Stimulated activated CD4-positive, alpha-beta T cell treated with anti-CD3 and anti-CD28 coated beads, TNF-alpha, amount 100 ng/mL, for 24 hours (primary cell): ENCODE measurements around the gene LRRC4C.

Experiments
- DNase-seq, 3 experiments: peaks; one replicate each; pipeline ENCODE4 v3.0.0-alpha.2; 2020; ENCODE audit warnings: low read depth in 3 of 3

Gene LRRC4C

GRCh38 chr11:41459465-41460401 lies at the start of gene LRRC4C:
LRRC4C (minus strand) TSS chr11:41459652.
- no peak for DNase-seq

GRCh38 chr11:41508121-41508520 lies 48.7 kb upstream of the LRRC4C start:
- DNase-seq: no peak

- no peak for DNase-seq
Observed at GRCh38 chr11:41499429-41499828, 40.0 kb upstream of the LRRC4C start.

- no peak for DNase-seq
Observed at GRCh38 chr11:41498726-41499125, 39.3 kb upstream of the LRRC4C start.

DNA sequence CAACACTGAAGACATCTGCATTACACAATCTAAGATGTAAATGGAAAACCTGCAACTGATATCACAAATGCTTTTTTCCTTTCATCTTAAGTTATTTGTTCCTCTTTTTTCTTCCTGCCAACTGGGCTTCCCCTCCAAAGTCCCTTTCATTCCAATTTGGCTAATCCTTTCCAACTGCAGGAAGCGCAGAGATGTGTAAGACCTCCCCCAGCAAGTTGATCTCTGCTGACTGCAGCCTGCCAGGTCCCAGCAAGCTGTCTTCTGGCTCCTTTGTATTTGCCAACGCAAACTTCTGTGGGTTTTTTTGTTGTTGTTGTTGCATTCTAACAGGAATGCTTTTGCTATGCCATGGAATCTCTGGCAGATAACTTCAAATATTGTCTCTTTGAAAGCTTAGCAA lies 38.5 kb upstream of the LRRC4C start:
- no peak for DNase-seq

- no peak for DNase-seq
Observed at GRCh38 chr11:41494716-41495115, 35.3 kb upstream of the LRRC4C start.

GRCh38 chr11:41486424-41486823 lies 27.0 kb upstream of the LRRC4C start:
- no peak for DNase-seq

- no peak for DNase-seq
Observed at GRCh38 chr11:41483956-41484355, 24.5 kb upstream of the LRRC4C start.

DNA sequence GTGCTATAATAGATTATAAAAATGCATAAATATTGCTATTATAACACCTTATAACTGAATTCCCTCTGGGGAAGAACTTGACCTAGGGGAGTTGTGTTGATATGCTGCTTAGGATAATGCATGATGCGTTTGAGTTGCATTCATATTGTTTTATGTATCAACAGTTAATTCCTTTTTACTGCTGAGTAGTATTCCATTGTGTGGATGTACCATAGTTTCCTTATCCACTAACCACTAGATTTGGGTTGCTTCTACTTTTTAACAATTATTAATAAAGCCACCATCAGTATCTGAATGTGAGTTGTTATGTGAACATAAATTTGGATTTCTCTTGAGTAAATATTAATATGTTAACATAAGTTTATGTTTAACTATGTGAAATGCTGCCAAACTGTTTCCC lies 19.7 kb upstream of the LRRC4C start:
- DNase-seq: no peak

- DNase-seq: no peak
Observed at GRCh38 chr11:41461057-41461681, 1.7 kb upstream of the LRRC4C start.

DNA sequence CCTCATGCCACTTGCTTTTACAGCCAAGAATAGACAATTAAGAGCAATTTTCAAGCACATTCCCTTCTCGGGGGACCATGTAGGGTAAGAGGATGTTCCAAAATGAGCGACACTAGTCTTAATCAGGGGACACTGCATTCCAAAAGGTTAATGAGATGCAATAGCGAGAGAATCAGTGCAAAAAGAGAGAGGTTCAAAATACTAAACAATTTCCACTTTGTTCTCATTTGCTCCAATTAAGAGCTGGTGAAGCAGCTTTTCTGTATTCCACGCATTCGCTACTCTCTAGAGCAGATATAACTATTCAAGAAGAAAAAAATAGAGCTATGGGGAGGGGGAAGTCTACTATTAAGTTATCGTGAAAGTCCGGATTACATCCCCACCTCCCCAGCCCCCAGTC lies 811 bp downstream of the LRRC4C start:
- no peak for DNase-seq

- no peak for DNase-seq
Observed at GRCh38 chr11:41458154-41458553, 1.3 kb downstream of the LRRC4C start.

- DNase-seq: no peak
Observed at GRCh38 chr11:41457216-41458014, 2.0 kb downstream of the LRRC4C start.

- no peak for DNase-seq
Observed at GRCh38 chr11:41456269-41456668, 3.2 kb downstream of the LRRC4C start.

DNA sequence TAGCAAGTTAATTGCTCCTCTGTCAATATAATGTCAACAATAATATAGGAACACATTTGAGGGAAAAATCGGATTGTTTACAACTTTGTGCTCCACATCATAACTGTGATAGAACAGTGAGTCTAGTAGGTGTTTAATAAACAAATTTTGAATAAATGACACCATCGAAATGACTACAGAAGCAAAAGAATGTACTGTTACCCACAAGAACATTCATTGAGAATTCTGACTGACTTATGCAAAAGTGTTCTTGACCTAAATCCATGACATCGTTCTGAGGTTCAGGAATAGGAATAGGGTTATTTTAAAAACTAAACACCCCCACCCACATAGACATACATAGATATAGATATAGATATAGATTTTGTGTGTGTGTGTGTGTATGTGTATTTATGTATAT lies 8.4 kb downstream of the LRRC4C start:
- no peak for DNase-seq

DNA sequence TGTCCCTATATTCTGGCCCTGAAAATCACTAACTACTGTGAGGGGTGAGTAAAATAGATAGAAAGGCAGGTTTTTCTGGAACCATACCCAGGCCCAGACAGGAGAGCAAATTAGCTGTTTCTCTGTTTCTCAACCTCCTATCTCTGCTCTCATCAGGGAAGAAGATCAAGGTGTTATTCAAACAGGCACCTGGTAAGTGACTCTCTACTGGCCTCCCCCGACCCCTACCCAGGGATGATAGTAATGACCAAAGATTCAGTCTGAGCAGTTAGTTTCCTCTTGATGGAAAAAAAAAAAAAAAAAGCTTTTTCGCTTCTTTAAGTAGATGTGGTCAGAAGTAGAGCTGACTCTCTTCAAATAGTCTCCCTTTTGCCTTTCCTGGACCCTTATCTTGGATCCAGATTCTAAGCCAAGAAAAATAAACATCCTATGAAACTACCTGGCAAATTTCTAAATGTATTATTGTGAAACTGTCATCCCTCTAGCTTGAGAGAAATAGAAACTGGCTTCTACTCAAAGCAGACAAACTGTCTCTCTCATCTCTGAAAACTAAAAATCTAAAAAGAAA lies 9.9 kb downstream of the LRRC4C start:
- DNase-seq: no peak

DNA sequence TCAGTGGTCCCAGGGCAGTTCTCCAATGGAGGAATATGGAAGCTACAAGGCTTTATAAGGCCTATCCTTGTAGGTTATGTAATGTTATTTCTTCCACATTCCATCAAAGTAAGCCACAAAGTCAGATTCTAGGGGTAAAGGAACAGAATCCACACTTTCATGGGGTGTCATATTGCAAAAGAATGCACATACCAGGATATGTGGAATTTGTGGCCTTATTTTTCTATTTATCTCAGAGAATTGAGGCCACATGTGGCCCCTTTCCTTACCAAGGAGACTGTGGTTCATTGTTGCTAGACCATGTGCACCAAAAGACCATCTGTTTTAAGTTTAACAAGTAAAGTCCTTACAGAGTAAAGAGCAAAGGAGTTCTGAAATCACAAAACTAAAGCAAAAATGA lies 12.9 kb downstream of the LRRC4C start:
- DNase-seq: no peak

DNA sequence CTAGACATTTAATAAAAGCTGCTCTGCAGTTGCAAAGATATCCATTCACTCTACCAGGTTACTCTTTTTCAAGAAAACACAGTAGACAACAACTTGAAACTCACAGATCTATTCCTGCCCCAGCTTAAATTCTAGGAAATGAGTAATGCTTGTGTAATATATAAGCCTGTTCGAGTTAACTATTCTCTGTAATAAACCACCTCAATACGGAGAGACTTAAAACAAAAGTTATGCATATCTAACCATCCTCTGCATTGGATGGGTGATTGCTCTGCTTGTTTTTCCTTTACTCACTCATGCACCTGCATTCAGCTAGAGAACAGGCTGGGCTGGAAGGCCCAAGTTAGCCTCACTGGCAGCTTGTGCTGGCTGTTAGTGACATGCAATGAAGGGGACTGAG lies 13.3 kb downstream of the LRRC4C start:
- DNase-seq: no peak

- DNase-seq: no peak
Observed at GRCh38 chr11:41437006-41437490, 22.4 kb downstream of the LRRC4C start.

DNA sequence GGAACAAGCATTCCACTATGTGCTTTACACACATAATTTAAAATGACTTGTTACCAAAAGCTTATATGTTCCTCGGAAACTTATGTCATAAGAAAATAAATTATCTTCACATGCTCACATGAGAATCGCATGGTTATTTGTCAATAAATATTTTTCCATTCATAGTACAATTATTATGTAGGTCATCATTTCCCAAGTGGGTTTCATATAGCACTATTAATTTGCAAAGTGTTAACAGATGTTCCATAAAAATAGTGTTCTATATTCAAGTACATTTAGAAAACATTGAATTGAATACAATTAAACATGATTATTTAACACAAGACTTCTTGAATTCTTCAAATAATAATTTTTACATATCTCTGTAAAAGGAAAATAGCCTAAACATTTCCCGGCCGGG lies 23.9 kb downstream of the LRRC4C start:
- no peak for DNase-seq

- DNase-seq: no peak
Observed at GRCh38 chr11:41431784-41432183, 27.7 kb downstream of the LRRC4C start.

GRCh38 chr11:41419901-41420300 lies 39.6 kb downstream of the LRRC4C start:
- DNase-seq: no peak
